ENCODE data around the gene SERPINB6. TPM values are rescaled to one million over a fixed set of nuclear protein-coding genes. Genes with fewer than 3 reads are reported as not detected.
"Not testable (repeated sequence)": the region's sequence is repeated elsewhere in the genome, so short reads cannot be mapped to it uniquely, and the experiment has no call there.

Gene SERPINB6
- polyA plus RNA-seq, 4 donors, result 83.0 to 97.4 (median 84.7) TPM

- no peak for DNase-seq (ENCODE audit: low read depth in 4 of 4, low spot score in 3 of 4)
Observed at GRCh38 chr6:2959909-2960719, 11.3 kb downstream of the SERPINB6 start.

GRCh38 chr6:2958776-2959175, 12.6 kb downstream of the SERPINB6 start:
- no peak for DNase-seq (ENCODE audit: low read depth in 4 of 4, low spot score in 3 of 4)

- DNase-seq (ENCODE audit: low read depth in 4 of 4, low spot score in 3 of 4), result no peak
Observed at GRCh38 chr6:2958331-2958711, 13.0 kb downstream of the SERPINB6 start.

- no peak for DNase-seq (ENCODE audit: low read depth in 4 of 4, low spot score in 3 of 4)
Observed at GRCh38 chr6:2957696-2958330, 13.6 kb downstream of the SERPINB6 start.

- no peak for DNase-seq (ENCODE audit: low read depth in 4 of 4, low spot score in 3 of 4)
Observed at GRCh38 chr6:2956930-2957685, 14.3 kb downstream of the SERPINB6 start.

GRCh38 chr6:2953098-2953497, 18.3 kb downstream of the SERPINB6 start:
- DNase-seq (ENCODE audit: low read depth in 4 of 4, low spot score in 3 of 4), result no peak

GRCh38 chr6:2952557-2953095, 18.7 kb downstream of the SERPINB6 start:
- peak in 3 of 4 donors; percentile 58 to 65 (median 64) for DNase-seq (ENCODE audit: low read depth in 4 of 4, low spot score in 3 of 4)

- no peak for DNase-seq (ENCODE audit: low read depth in 4 of 4, low spot score in 3 of 4)
Observed at GRCh38 chr6:2951728-2952127, 19.6 kb downstream of the SERPINB6 start.

- no peak for DNase-seq (ENCODE audit: low read depth in 4 of 4, low spot score in 3 of 4)
Observed at GRCh38 chr6:2950713-2951112, 20.7 kb downstream of the SERPINB6 start.

GRCh38 chr6:2949536-2950083, 21.8 kb downstream of the SERPINB6 start:
- no peak for DNase-seq (ENCODE audit: low read depth in 4 of 4, low spot score in 3 of 4)

GRCh38 chr6:2949121-2949520, 22.2 kb downstream of the SERPINB6 start:
- no peak for DNase-seq (ENCODE audit: low read depth in 4 of 4, low spot score in 3 of 4)

GRCh38 chr6:2948228-2949025, 22.9 kb downstream of the SERPINB6 start:
- DNase-seq (ENCODE audit: low read depth in 4 of 4, low spot score in 3 of 4), result no peak

GRCh38 chr6:2947445-2947844, 23.9 kb downstream of the SERPINB6 start:
- DNase-seq (ENCODE audit: low read depth in 4 of 4, low spot score in 3 of 4), result no peak

- DNase-seq (ENCODE audit: low read depth in 4 of 4, low spot score in 3 of 4), result no peak
Observed at GRCh38 chr6:2945153-2945452, 26.3 kb downstream of the SERPINB6 start.

GRCh38 chr6:2944405-2945152, 26.8 kb downstream of the SERPINB6 start:
- no peak for DNase-seq (ENCODE audit: low read depth in 4 of 4, low spot score in 3 of 4)

GRCh38 chr6:2943564-2943955, 27.8 kb downstream of the SERPINB6 start:
- no peak for DNase-seq (ENCODE audit: low read depth in 4 of 4, low spot score in 3 of 4)

GRCh38 chr6:2942914-2943563, 28.3 kb downstream of the SERPINB6 start:
- DNase-seq (ENCODE audit: low read depth in 4 of 4, low spot score in 3 of 4), result no peak

GRCh38 chr6:2942116-2942515, 29.3 kb downstream of the SERPINB6 start:
- DNase-seq (ENCODE audit: low read depth in 4 of 4, low spot score in 3 of 4), result not testable (repeated sequence)

- no peak for DNase-seq (ENCODE audit: low read depth in 4 of 4, low spot score in 3 of 4)
Observed at GRCh38 chr6:2940851-2941250, 30.5 kb downstream of the SERPINB6 start.
